HEK293 (cell line): Measurements from ENCODE around the gene SEPTIN2.

Experiments
- CTCF ChIP-seq: fragments of 450-650 bp; formaldehyde crosslinking; IDR thresholded peaks from 2 replicates; pipeline ENCODE4 v1.5.1; 2016; ENCODE audit warnings: missing biosample characterization, missing genetic modification characterization
- HOXA7 ChIP-seq: sonication (generic); formaldehyde crosslinking; IDR thresholded peaks from 2 replicates; pipeline ENCODE4 v1.8.1; 2022; ENCODE audit warnings: missing genetic modification reagents, borderline replicate concordance
- ZSCAN5A ChIP-seq: fragments of 450-650 bp; formaldehyde crosslinking; IDR thresholded peaks from 2 replicates; pipeline ENCODE4 v1.5.1; 2016; ENCODE audit warnings: missing biosample characterization, missing genetic modification characterization

GRCh38 chr2:241289053-241289452, 26.7 kb upstream of the SEPTIN2 start:
- no peak for TF ChIP-seq HOXA7
- TF ChIP-seq CTCF (tag by site-specific recombination) = no peak
- no peak for TF ChIP-seq ZSCAN5A (tag by site-specific recombination)
